LNCaP clone FGC (cell line): Measurements from ENCODE around the gene TRIM46.
"Not testable (repeated sequence)": the region's sequence is repeated elsewhere in the genome, so short reads cannot be mapped to it uniquely, and the experiment has no call there.

Experiments used
- DNase-seq: peaks from one replicate; pipeline ENCODE4 v3.0.0-alpha.2; 2011; ENCODE audit warnings: low read depth
- H3K4me3 ChIP-seq: 2 replicates; pipeline ENCODE4 v1.5.1; 2011; ENCODE audit warnings: mild to moderate bottlenecking, low read depth, low read length, control low read depth
- TF ChIP-seq, protein P1 (sequence below): IDR thresholded peaks from 2 replicates; pipeline ENCODE4 v1.5.1; 2012; ENCODE audit warnings: mild to moderate bottlenecking; ENCODE audit not compliant: control insufficient read depth, insufficient read depth; ENCODE audit errors: extremely low read depth

Gene TRIM46

GRCh38 chr1:155185783-155186066 lies 12.1 kb downstream of the TRIM46 start:
- H3K4me3 ChIP-seq, result no peak overlapping the region
- TF ChIP-seq, protein P1, sequence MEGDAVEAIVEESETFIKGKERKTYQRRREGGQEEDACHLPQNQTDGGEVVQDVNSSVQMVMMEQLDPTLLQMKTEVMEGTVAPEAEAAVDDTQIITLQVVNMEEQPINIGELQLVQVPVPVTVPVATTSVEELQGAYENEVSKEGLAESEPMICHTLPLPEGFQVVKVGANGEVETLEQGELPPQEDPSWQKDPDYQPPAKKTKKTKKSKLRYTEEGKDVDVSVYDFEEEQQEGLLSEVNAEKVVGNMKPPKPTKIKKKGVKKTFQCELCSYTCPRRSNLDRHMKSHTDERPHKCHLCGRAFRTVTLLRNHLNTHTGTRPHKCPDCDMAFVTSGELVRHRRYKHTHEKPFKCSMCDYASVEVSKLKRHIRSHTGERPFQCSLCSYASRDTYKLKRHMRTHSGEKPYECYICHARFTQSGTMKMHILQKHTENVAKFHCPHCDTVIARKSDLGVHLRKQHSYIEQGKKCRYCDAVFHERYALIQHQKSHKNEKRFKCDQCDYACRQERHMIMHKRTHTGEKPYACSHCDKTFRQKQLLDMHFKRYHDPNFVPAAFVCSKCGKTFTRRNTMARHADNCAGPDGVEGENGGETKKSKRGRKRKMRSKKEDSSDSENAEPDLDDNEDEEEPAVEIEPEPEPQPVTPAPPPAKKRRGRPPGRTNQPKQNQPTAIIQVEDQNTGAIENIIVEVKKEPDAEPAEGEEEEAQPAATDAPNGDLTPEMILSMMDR, result no peak
- DNase-seq, result no peak

DNA sequence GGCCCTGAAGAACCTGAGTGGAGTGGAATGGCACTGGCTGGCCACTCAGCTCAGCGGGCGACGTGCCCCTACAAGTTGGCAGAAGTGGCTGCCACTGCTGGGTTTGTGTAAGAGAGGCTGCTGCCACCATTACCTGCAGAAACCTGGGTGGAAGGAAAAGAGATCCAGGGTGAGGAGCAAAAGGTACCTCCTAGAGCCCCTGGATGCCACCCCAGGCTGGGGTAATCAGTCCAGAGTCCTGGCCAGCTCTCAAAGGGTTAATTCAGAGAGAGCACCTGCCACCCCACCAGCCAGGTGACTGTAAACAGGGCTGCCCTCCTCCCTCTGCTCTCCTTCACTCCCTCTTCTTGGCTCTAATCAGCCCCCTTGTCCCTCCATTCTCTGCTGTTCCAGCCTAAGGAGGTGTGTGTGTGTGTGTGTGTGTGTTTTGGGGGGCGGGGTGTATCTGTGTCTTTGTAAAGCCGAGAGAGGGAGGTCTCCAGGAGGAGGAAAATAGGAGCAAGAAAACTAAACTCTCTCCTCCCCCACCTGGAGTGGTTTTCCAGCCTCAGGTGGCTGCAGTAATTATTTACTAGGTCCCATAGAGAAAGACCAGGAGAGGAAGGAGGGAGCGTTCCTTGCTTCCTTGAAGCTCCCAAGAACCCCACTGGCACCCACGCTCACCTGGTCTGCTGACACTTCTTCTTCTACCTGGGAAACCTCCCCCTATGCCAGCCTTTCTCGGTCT lies 12.6 kb downstream of the TRIM46 start:
- no peak overlapping the region for H3K4me3 ChIP-seq
- no peak for DNase-seq
- TF ChIP-seq, protein P1, result no peak

- no peak overlapping the region for H3K4me3 ChIP-seq
- TF ChIP-seq, protein P1, result no peak
- DNase-seq, result no peak
Measured at GRCh38 chr1:155186794-155187455, 13.3 kb downstream of the TRIM46 start.

- no peak for DNase-seq
- no peak overlapping the region for H3K4me3 ChIP-seq
- TF ChIP-seq, protein P1, result no peak
Measured at GRCh38 chr1:155187456-155187891, 13.8 kb downstream of the TRIM46 start.

GRCh38 chr1:155188268-155188667 lies 14.6 kb downstream of the TRIM46 start:
- TF ChIP-seq, protein P1, result no peak
- no peak overlapping the region for H3K4me3 ChIP-seq
- DNase-seq, result no peak

- DNase-seq, result not testable (repeated sequence)
Measured at GRCh38 chr1:155189926-155190325, 16.3 kb downstream of the TRIM46 start.

GRCh38 chr1:155191904-155192303 lies 18.3 kb downstream of the TRIM46 start:
- DNase-seq, result no peak
- TF ChIP-seq, protein P1, result no peak

More at GRCh38 chr1:155189926-155190325, 16.3 kb downstream of the TRIM46 start:
- not testable (repeated sequence) for H3K4me3 ChIP-seq

More at GRCh38 chr1:155191904-155192303, 18.3 kb downstream of the TRIM46 start:
- H3K4me3 ChIP-seq, result no peak overlapping the region
